Activated CD8-positive, alpha-beta memory T cell treated with anti-CD3 and anti-CD28 coated beads, Interleukin-2, amount 50 U/mL, for 48 hours (primary cell): Measurements from ENCODE around the gene SPOCD1.

ENCODE experiments used
- DNase-seq: peaks from one replicate; pipeline ENCODE4 v3.0.0-alpha.2; 2020

SPOCD1 gene

DNA sequence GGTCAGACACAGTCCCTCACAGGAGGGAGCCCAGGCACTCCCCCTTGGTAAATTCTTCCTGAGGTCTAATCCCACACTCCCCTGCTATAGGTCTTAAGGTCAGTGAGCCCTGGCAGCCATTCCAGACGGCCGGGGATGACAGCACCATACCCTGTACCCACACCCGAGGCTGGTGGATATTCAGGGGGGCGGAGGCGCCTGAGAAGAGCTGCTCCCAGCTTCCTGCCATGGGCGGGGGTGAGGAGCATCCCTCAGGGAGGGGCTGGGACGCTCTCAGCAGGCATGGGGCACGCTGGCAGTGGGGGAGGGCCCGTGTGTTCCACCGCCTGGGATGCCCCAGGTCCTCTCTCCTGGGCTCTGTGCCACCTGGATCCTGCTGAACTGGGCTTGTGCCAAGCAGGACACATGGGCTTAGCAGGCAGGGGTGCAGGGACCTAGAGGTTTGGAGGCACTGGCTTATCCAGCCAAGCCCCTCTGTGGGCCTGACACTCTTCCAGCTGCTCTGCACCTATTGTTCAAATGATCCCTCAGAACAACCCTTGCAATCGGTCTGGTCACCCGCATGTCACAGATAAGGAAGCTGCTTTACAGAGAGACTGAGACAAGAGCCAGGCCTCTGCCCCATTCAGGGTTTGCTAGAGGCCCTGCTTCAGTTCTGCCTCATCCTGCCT is 46.0 kb downstream of the SPOCD1 start:
- DNase-seq = no peak

- DNase-seq = no peak
Observed at GRCh38 chr1:31768939-31769704, 46.7 kb downstream of the SPOCD1 start.

DNA sequence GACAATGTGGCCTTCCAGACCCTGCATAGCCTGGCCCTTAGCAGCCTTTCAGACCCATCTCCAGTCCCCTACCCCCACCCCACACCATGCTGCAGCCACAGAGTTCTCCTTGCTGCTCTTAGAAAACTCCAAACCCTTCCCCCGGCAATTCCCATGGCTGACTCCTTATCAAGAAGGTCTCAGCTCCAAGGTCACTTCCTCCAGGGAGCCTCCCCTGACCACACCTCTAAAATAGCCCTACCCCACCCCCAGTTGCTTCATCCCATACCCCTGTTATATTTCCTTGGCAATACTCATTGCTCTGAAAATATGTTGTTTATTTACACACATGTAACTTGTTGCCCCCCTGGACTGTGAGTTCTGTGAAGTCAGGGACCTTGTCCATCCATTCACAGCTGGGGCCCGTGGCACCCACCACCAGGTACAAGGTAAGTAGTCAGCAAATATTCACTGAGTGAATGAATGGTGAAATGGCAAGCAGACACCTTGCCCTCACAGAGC is 47.4 kb downstream of the SPOCD1 start:
- DNase-seq = no peak

GRCh38 chr1:31767225-31767624 is 48.6 kb downstream of the SPOCD1 start:
- DNase-seq = no peak

DNA sequence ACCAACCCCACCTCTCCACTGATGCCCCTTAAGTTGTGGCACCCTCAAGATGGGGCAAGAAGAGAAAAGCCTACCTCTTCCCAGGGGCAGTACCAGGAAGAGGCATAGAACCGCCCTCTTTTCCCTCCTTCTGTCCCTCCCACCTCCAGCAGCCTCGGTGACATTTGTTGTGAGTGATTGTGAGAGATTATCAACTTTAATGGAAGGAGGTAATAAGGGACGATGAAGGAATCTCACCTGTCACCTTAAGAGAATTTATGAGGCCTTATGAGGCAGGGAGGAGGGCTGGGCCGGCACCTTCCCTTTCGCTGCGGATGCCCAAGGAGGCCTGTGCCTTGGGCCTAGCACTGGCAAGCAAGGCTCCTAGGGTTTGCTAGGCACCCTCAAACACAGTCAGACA is 50.3 kb downstream of the SPOCD1 start:
- no peak for DNase-seq

DNA sequence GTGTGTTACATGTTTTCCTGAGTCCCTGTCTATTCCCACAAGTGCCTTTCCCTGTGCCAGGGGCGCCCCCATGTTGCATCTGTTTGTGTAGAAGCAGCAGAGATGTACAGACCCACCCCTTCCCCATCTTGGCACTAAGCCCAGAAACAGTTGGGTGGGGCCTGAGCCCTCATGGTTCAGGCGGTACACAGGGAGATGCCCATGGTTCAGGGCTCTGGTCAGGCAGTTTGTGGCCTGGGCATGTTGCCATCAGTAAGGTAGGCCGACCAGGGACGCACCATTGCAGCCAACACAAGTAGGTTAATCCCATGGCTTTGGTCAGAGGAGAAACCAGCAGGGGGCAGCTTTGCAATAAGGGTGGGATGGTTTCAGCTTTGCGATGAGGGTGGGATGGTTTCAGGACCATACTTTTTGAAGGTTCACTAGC is 50.8 kb downstream of the SPOCD1 start:
- no peak for DNase-seq

DNA sequence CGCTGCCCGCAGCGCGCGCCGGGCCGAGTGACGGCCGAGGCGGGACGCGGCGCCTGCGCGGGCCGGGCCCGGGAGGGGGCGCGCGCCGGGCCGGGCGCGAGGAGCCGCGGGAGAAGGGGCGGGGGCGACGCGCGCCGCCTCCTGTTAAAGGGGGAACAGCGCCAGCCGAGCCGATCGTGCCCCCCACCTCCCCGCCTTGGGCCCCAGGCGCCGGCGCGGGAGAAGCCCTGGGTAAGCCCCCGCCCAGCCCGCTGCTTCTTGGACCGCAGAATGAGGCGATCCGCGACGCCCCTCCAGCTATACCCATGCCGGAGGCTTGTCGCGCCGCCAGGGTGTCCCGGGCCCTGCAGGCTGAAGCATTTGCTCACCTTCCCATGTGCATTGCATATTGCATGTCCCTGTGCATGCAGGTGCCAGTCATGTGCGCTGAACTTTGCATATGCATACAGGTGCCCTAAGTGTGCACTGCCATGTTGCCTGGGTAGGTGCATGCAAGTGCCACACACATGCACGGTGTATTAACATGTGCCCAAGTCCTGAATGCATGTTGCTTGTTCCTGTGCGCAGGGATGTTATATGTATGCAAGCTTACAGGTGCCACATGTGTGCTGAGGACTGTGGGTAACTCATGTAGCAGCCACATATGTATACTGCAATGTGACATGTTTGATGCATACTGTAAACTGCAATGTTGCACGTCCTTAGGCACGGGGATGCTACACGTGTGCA is 51.3 kb downstream of the SPOCD1 start, which contains the start of gene ADGRB2:
TSS of gene ADGRB2 (minus strand) at position 29 of the 729 bp plus-strand sequence. CDS start 7,119 bp downstream, outside the sequence.
- DNase-seq = no peak

- DNase-seq = no peak
Observed at GRCh38 chr1:31763671-31764311, 52.0 kb downstream of the SPOCD1 start.

- DNase-seq = peak; percentile 85
Observed at GRCh38 chr1:31762726-31763670, 52.8 kb downstream of the SPOCD1 start.

DNA sequence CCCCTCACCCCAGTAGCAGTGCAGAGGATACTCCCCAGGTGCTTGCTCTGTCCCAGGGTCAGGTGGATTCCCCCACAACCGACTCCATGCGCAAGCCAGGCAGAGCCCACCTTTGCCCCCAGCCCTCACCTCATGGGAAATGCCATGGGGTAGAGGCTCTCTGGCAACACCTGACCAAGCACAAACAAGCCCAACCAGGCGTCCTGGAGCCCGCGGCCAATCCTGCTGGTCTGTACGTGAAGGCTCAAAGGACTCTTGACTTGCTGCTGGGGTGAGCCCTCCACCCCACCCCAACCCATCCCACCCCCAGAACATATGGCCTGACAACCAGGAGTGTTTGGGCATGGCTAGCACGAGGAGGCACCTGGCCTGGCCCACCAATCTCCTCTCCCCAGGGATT is 53.5 kb downstream of the SPOCD1 start:
- no peak for DNase-seq

DNA sequence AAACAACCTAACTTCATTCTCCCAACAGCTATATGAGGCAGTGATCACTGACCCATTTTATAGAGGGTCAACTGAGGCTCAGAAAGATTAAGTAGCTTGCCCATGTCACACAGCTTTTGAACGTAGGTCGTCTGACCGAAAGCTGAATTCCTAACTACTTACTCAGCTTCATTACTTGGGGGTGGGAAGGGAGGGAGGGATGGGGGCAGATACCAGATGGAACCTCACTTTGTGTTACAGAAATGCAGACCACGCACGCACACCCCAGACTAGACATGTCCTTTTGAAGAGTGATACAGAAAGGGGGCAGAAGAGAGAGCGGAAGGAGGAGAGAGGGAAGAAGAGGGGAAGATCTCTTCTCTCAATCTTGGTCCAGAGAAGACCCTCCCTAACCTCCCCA is 53.9 kb downstream of the SPOCD1 start:
- no peak for DNase-seq

DNA sequence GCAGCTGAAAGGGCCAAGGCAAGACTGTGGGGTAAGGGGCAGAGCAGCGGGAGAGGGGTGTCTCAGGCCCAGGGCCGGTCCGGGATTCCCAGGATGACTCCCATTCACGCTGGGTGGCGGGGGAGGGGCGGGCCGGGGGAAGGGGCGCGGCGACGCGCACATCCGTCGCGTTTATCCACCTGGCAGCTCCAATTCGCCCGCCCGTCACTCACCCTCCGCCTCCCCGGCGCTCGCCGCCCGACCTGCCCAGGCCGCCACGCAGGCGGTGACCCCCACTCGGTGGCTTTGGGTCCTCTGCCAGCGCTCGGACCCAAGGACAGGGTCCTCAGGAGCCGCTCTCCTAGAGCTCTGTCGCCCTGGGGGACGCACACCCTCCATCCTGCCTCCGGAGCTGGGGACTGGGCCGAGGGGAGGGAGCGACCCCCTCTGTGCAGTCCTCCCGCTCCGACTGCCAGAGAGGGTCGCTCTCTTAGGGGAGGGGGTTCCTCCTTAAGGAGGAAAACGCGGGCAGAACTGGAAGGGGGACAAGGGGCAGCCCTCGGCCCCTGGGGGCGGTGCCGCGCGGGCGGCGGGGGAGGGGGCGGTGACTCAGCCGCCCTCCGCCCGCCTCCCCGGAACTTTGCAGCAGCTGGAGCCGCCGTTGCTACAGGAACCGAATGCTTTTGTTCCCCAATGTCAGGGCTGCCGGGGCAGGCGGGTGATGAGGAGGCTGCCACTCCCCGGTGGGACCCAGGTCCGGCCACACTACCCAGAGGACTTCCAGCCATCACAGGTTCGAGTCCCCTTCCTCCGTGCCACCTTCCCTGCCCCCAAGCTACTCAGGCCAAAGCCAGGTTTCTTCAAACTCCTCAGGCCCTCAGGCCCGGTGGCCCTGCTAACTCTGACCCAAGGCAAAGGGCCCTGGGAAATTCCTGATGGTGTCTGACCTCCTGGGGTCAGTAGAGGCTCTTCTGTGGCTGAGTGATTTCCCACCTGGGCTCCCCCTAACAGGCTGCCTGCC is 55.1 kb downstream of the SPOCD1 start:
- DNase-seq = peak; percentile 73

DNA sequence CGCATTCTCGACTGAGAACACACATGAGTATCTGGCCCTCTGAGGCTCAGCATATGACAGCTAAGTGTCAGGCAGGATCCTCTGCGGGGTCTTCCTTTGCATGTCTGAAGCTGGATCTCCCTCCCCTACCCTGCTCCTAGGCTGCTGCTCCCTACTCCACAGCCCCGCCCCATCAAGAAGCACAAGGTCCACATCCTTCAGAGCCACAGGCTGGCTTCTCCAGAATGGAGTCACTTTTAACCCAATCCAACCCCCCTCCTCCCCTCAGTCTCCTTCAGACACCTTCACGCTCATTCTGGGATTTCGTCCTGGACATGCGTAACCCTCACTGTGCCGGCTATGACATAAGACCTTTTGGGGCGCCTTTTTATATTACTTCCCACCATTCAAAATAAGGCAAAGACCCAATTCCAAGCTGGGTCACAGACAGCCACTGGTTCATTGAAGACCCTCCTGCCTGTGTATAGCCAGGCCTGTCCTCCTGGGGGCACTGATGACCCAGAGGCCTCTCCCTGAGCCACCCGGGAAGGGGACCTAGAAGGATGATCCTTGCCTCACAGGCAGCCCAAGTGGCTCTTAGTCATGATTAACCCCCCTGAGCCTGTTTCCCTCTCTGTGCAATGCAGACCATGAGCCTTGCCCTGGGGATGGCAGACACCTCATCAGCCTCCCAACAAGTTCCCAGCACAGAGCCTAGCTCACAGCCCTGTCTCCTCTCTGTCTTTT is 56.4 kb downstream of the SPOCD1 start:
- no peak for DNase-seq

DNA sequence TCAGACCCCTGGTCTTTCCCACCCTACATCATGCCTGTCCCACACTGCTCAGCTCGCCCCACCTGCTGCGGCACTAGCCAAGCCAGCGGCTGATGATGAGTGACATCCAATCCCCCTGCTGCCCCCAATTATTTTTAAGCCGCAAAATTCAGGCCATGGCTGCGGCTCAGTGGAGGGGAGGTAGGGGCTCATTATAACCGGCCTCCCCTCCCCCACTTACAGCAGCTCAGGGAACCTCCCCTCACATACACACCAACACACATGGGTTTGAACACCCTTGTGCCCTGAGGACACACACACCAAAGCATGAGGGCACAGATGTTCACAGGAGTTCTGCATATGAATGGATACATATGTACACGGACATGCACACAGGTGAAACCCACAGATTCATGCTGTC is 57.0 kb downstream of the SPOCD1 start:
- DNase-seq = no peak

GRCh38 chr1:31757989-31758388 is 57.8 kb downstream of the SPOCD1 start:
- no peak for DNase-seq

- no peak for DNase-seq
Observed at GRCh38 chr1:31757204-31757679, 58.6 kb downstream of the SPOCD1 start.

DNA sequence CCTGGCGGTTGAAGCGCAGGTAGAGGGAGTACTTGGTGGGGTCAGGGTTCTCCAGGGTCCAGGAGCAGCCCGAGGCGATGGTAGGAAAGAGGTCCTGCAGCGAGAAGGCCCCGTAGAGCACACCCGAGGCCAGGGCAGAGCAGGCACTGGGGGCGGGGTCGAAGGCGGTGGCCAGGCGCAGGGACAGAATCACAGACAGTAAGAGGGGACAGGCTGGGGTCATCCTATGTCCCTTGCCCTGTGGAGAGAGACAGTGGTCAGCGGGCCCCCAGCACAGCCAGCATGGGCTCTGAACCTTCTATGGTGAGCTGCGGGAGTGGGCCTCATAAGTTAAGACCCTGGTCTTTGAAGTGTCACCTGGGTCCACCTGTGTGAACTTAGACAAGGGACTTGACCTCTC is 59.2 kb downstream of the SPOCD1 start:
- DNase-seq = no peak

- no peak for DNase-seq
Observed at GRCh38 chr1:31755850-31756492, 59.9 kb downstream of the SPOCD1 start.

DNA sequence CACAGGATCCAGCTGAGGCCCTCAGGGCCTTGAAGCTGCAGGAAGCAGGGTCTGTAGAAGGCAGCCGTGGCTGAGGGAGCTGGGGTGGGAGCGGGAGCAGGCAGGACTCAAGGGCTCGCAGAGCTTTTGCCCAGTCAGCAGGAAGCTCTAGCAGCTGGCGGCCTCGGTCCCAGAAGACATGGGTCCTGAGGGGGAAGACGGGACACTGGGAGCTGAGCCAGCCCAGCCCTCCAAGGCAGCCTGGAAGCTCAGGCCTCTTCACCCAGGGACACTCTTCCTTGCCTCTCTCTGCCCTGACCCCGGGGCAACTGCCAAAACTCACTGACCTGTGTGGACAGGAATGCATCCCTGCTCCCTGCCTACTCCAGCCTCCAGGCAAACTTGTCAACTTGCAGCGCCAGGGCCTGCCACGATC is 60.6 kb downstream of the SPOCD1 start:
- DNase-seq = no peak
